H1 (cell line): Measurements from ENCODE around the gene COL20A1.

Source experiments
- BACH1 ChIP-seq: IDR thresholded peaks from 2 replicates; pipeline ENCODE4 v1.6.1; 2012; ENCODE audit warnings: low read length, improper control_type of control experiment
- CTCF ChIP-seq, 3 experiments: IDR thresholded peaks; 1 replicate in 2 of 3; 2 replicates in 1 of 3; pipeline versions ENCODE4 v1.5.1 to v1.6.1; 2011; ENCODE audit warnings: low read length in 3 of 3, mild to moderate bottlenecking in 3 of 3, inconsistent platforms in 2 of 3, low read depth in 1 of 3, moderate library complexity in 1 of 3; ENCODE audit not compliant: insufficient read depth in 1 of 3; ENCODE audit errors: control extremely low read depth in 1 of 3
- FOSL1 ChIP-seq: IDR thresholded peaks from 2 replicates; pipeline ENCODE4 v1.6.1; 2011; ENCODE audit warnings: mild to moderate bottlenecking, low read depth, low read length, moderate library complexity; ENCODE audit not compliant: insufficient read depth
- GTF2F1 ChIP-seq: IDR thresholded peaks from 2 replicates; pipeline ENCODE4 v1.6.1; 2012; ENCODE audit warnings: low read depth, low read length, improper control_type of control experiment, borderline replicate concordance
- JUND ChIP-seq: IDR thresholded peaks from 2 replicates; pipeline ENCODE4 v1.6.1; 2011; ENCODE audit warnings: mild to moderate bottlenecking, improper control_type of control experiment, low read length
- MAFK ChIP-seq: IDR thresholded peaks from 2 replicates; pipeline ENCODE4 v1.6.1; 2012; ENCODE audit warnings: low read depth, mild to moderate bottlenecking, improper control_type of control experiment, low read length
- POLR2AphosphoS5 ChIP-seq: IDR thresholded peaks from 2 replicates; pipeline ENCODE4 v1.6.1; 2011; ENCODE audit warnings: low read depth, low read length
- SIX5 ChIP-seq: IDR thresholded peaks from 2 replicates; pipeline ENCODE4 v1.6.1; 2011; ENCODE audit warnings: mild to moderate bottlenecking, low read depth, low read length
- SP1 ChIP-seq: IDR thresholded peaks from 2 replicates; pipeline ENCODE4 v1.6.1; 2011; ENCODE audit warnings: low read depth, low read length
- TAF1 ChIP-seq: IDR thresholded peaks from 2 replicates; pipeline ENCODE4 v1.6.1; 2011; ENCODE audit warnings: mild to moderate bottlenecking, low read depth, low read length
- YY1 ChIP-seq: IDR thresholded peaks from 2 replicates; pipeline ENCODE4 v1.6.1; 2011; ENCODE audit warnings: low read depth, mild to moderate bottlenecking, low read length
- TF ChIP-seq, protein P1 (sequence below): IDR thresholded peaks from 2 replicates; pipeline ENCODE4 v1.6.1; 2012; ENCODE audit warnings: low read length, inconsistent platforms
- TF ChIP-seq, protein P2 (sequence below): IDR thresholded peaks from 2 replicates; pipeline ENCODE4 v1.6.1; 2011; ENCODE audit warnings: low read length, improper control_type of control experiment

GRCh38 chr20:63248835-63249591 is 44.0 kb upstream of the COL20A1 start:
- no peak for TF ChIP-seq POLR2AphosphoS5
- no peak for TF ChIP-seq SP1
- TF ChIP-seq BACH1: no peak
- TF ChIP-seq, protein P1, sequence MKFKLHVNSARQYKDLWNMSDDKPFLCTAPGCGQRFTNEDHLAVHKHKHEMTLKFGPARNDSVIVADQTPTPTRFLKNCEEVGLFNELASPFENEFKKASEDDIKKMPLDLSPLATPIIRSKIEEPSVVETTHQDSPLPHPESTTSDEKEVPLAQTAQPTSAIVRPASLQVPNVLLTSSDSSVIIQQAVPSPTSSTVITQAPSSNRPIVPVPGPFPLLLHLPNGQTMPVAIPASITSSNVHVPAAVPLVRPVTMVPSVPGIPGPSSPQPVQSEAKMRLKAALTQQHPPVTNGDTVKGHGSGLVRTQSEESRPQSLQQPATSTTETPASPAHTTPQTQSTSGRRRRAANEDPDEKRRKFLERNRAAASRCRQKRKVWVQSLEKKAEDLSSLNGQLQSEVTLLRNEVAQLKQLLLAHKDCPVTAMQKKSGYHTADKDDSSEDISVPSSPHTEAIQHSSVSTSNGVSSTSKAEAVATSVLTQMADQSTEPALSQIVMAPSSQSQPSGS: no peak
- TF ChIP-seq YY1: no peak
- no peak for TF ChIP-seq SIX5
- no peak for TF ChIP-seq CTCF (IDR thresholded peaks at IDR 0.05; ENCODE audit: control extremely low read depth in 1 of 3, insufficient read depth in 1 of 3, low read depth in 1 of 3, low read length in 3 of 3)
- TF ChIP-seq TAF1: no peak
- no peak for TF ChIP-seq JUND
- no peak for TF ChIP-seq MAFK
- TF ChIP-seq, protein P2, sequence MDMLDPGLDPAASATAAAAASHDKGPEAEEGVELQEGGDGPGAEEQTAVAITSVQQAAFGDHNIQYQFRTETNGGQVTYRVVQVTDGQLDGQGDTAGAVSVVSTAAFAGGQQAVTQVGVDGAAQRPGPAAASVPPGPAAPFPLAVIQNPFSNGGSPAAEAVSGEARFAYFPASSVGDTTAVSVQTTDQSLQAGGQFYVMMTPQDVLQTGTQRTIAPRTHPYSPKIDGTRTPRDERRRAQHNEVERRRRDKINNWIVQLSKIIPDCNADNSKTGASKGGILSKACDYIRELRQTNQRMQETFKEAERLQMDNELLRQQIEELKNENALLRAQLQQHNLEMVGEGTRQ: no peak
- no peak for TF ChIP-seq GTF2F1
- no peak for TF ChIP-seq FOSL1
